ENCODE measurements around the gene SORCS1. TPM values are rescaled to one million over a fixed set of nuclear protein-coding genes. Genes with fewer than 3 reads are reported as not detected.
A peak's percentile ranks its signal among the peaks of the same experiment; 100 is the strongest.

Gene SORCS1
- total RNA-seq, 1 donor from 2014 or later = 11.1 TPM

DNA sequence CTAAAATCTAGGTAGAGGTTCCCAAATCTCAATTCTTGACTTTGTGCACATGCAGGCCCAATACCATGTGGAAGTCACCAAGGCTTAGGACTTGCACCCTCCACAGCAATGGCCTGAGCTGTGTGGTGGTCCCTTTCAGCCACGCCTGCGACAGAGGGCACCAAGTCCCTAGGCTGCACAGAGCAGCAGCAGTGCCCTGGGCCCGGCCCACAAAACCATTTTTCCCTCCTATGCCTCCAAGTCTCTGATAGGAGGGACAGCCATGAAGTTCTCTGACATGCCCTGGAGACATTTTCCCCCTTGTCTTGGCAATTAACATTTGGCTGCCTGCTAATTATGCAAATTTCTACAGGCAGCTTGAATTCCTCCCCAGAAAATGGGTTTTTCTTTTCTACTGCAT is 375.5 kb downstream of the SORCS1 start:
- H3K27ac Mint-ChIP-seq = no peak overlapping the region
- no peak overlapping the region for H3K4me3 ChIP-seq
- H3K4me3 Mint-ChIP-seq = no peak overlapping the region
- H3K79me2 ChIP-seq (ENCODE audit: low read depth) = no peaks in the 10 kb centered on the region
- H3K27me3 ChIP-seq = no peaks in the 10 kb centered on the region
- no peak overlapping the region for H3K4me2 ChIP-seq
- H3K9me3 Mint-ChIP-seq = peaks cover 3% of the 10 kb centered on the region
- peaks cover 2% of the 10 kb centered on the region for H3K36me3 Mint-ChIP-seq
- H3F3A ChIP-seq (ENCODE audit: low read depth) = no peaks in the 10 kb centered on the region
- peaks cover 15% of the 10 kb centered on the region for H3K4me1 ChIP-seq
- H3K36me3 ChIP-seq = no peaks in the 10 kb centered on the region
- no peak overlapping the region for H3K9ac ChIP-seq
- H3K9me3 ChIP-seq (ENCODE audit: low read depth) = no peaks in the 10 kb centered on the region
- H2AFZ ChIP-seq (replicated peaks) = no peak overlapping the region
- H4K20me1 ChIP-seq (ENCODE audit: low read depth) = no peaks in the 10 kb centered on the region
- H3K27ac ChIP-seq = no peak overlapping the region
- peaks cover 3% of the 10 kb centered on the region for H3K27me3 Mint-ChIP-seq (ENCODE audit: insufficient read depth, low read depth)
- no peak for DNase-seq (ENCODE audit: low spot score)
- TF ChIP-seq, protein P1, sequence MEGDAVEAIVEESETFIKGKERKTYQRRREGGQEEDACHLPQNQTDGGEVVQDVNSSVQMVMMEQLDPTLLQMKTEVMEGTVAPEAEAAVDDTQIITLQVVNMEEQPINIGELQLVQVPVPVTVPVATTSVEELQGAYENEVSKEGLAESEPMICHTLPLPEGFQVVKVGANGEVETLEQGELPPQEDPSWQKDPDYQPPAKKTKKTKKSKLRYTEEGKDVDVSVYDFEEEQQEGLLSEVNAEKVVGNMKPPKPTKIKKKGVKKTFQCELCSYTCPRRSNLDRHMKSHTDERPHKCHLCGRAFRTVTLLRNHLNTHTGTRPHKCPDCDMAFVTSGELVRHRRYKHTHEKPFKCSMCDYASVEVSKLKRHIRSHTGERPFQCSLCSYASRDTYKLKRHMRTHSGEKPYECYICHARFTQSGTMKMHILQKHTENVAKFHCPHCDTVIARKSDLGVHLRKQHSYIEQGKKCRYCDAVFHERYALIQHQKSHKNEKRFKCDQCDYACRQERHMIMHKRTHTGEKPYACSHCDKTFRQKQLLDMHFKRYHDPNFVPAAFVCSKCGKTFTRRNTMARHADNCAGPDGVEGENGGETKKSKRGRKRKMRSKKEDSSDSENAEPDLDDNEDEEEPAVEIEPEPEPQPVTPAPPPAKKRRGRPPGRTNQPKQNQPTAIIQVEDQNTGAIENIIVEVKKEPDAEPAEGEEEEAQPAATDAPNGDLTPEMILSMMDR (IDR thresholded peaks at IDR 0.05) = no peak
- TF ChIP-seq EZH2 (IDR thresholded peaks at IDR 0.05) = no peak
- TF ChIP-seq EZH2phosphoT487 (IDR thresholded peaks at IDR 0.05) = no peak
- peaks cover 15% of the 10 kb centered on the region for H3K4me1 Mint-ChIP-seq

DNA sequence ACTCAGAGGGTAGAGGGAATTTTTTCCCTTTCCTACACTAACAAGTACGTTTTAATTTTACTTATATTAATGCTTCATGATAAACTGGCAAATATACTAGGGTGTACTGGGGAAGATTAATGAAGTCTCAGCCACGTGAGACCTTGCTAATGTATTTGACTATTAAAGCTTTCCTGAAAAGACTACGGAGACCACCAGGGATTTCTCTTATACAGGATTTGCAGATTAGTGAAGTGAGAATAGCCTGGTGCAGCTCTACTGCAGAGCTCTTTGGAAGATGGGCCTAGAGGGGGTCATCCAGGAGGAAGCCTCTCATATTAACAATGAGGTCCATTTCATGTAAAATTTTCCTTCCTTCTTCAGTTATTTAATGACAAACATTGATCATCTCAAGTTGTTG is 379.0 kb downstream of the SORCS1 start:
- H3K9me3 Mint-ChIP-seq = peaks cover 2% of the 10 kb centered on the region
- H2AFZ ChIP-seq (replicated peaks) = no peak overlapping the region
- H3K79me2 ChIP-seq (ENCODE audit: low read depth) = no peaks in the 10 kb centered on the region
- H3K9ac ChIP-seq = no peak overlapping the region
- H3K36me3 ChIP-seq = no peaks in the 10 kb centered on the region
- no peak overlapping the region for H3K27ac Mint-ChIP-seq
- no peaks in the 10 kb centered on the region for H4K20me1 ChIP-seq (ENCODE audit: low read depth)
- peaks cover 22% of the 10 kb centered on the region for H3K4me1 ChIP-seq
- DNase-seq (ENCODE audit: low spot score) = no peak
- H3K9me3 ChIP-seq (ENCODE audit: low read depth) = no peaks in the 10 kb centered on the region
- H3F3A ChIP-seq (ENCODE audit: low read depth) = peaks cover under 1% of the 10 kb centered on the region
- no peak overlapping the region for H3K4me3 Mint-ChIP-seq
- H3K4me2 ChIP-seq = no peak overlapping the region
- H3K27me3 Mint-ChIP-seq (ENCODE audit: insufficient read depth, low read depth) = peaks cover 3% of the 10 kb centered on the region
- TF ChIP-seq EZH2phosphoT487 (IDR thresholded peaks at IDR 0.05) (no peak), EZH2 (IDR thresholded peaks at IDR 0.05) (no peak)
- TF ChIP-seq, protein P1 (IDR thresholded peaks at IDR 0.05) = no peak
- peaks cover 9% of the 10 kb centered on the region for H3K4me1 Mint-ChIP-seq
- H3K27ac ChIP-seq = no peak overlapping the region
- peaks cover 2% of the 10 kb centered on the region for H3K36me3 Mint-ChIP-seq
- H3K4me3 ChIP-seq = no peak overlapping the region
- no peaks in the 10 kb centered on the region for H3K27me3 ChIP-seq

DNA sequence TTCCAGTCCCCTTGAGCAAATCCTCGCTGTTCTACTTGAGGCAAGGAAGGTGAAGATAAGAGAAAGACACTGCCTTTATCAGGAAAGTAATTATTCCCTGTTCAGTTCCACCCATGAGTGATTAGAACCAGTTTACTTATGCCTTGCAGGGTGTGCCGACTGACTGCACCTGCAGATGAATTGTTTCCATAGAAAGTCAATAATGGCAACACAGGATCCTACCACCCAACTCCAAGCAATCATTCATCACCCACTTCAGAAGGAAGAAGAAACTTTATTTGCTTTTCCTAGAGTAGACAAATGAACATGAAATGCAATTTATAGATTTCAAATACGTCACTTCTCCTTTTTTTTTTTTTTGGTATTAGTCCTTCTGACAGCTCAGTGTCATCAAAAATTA is 383.9 kb downstream of the SORCS1 start:
- Histone ChIP-seq H3K4me3 (no peak overlapping the region), H3K4me2 (peak overlapping the region; percentile 37), H2AFZ (replicated peaks) (no peak overlapping the region), H3K36me3 (no peaks in the 10 kb centered on the region), H3K27ac (no peak overlapping the region), H3K9me3 (ENCODE audit: low read depth) (no peaks in the 10 kb centered on the region), H4K20me1 (ENCODE audit: low read depth) (no peaks in the 10 kb centered on the region), H3K9ac (no peak overlapping the region), H3K27me3 (no peaks in the 10 kb centered on the region), H3K79me2 (ENCODE audit: low read depth) (no peaks in the 10 kb centered on the region), H3F3A (ENCODE audit: low read depth) (peaks cover 3% of the 10 kb centered on the region), H3K4me1 (peaks cover 49% of the 10 kb centered on the region)
- Mint-ChIP-seq H3K36me3 (no peaks in the 10 kb centered on the region), H3K9me3 (no peaks in the 10 kb centered on the region), H3K27ac (no peak overlapping the region), H3K27me3 (ENCODE audit: insufficient read depth, low read depth) (no peaks in the 10 kb centered on the region), H3K4me1 (peaks cover 18% of the 10 kb centered on the region), H3K4me3 (no peak overlapping the region)
- no peak for DNase-seq (ENCODE audit: low spot score)
- no peak for TF ChIP-seq EZH2phosphoT487 (IDR thresholded peaks at IDR 0.05)
- TF ChIP-seq, protein P1 (IDR thresholded peaks at IDR 0.05) = no peak
- TF ChIP-seq EZH2 (IDR thresholded peaks at IDR 0.05) = no peak

All from neural progenitor cell (in vitro differentiated cells).